Measurements from ENCODE around the gene ERG.

Gene ERG

DNA sequence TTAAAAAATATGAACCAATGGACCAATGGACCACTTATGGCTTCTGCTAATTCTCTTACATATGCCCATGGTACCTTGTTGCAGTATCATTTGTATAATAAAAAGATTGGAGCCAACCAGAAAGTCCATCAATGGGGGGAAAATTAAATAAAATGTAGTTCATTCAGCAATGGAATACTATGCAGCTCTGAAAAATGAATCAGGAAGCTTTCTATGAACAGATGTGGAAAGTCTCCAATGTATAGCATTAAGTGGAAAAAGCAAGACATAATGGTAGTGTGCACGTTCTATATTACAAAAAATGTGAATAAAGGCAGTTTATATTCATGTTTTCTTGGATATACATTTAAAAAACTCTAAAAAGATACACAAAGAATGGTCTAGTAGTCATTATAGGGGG, 140.2 kb downstream of the ERG start:
- DNase-seq (ENCODE audit: low read depth), result no peak

- no peak for DNase-seq (ENCODE audit: low read depth)
Measured at GRCh38 chr21:38356883-38357625, 141.2 kb downstream of the ERG start.

GRCh38 chr21:38355992-38356781, 142.1 kb downstream of the ERG start:
- peak; percentile 30 for DNase-seq (ENCODE audit: low read depth)

DNA sequence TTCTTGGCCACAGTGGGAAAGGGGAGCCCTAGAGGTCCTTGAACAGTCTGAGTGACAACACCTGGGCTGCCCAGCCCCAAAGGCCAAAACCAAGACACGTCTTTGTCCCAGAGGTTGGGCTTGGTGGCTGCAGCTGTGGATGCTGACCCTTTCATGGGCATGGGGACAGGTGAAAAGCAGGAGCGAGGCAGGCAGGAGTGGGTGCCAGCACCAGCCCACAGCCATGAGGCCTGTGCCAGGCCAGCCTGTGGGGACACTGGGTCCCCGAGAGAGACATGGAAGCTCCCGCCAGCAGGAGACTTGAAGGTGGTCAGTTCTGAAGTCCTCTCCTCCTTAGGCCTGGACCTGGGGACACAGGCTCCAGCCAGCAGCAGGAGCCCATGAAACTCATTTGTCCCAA, 142.9 kb downstream of the ERG start:
- DNase-seq (ENCODE audit: low read depth), result no peak

DNA sequence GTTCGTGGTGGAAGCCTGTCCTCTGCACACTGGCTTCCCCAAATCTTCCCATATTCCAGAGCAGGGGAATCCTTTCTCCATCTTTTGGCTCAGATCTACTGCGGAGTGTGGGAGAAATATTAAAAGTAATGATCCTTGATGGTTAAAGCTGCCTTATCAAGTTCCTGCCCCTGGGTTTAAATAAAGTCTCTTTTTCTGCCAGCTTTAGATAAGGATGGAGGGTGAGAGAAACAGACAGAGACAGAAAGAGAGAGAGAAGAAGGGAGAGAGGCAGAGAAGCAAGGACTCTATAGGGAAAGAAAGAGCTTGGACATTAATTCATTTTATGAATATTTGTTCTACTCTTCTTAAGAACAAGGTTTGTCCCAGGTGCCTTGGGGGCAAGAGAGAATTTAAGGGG, 143.5 kb downstream of the ERG start:
- no peak for DNase-seq (ENCODE audit: low read depth)

DNA sequence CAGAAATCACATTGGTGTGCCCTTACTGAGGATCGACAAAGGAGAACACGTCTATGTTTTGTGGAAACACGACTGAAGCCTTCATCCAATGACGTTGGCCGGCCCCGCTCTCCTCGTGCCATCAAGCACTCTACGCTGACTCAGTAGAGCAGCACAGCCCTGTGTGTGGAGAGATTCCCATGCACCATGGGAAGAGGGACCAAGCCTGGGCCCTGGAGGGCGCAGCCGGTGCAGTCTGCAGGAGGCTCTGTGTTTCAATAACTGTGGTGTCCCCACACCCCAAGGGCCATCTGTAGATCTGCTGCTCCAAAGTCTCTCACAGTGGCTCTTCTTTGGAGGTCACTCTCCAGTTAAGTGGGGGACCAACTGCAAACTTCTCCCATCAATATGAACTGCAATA, 144.0 kb downstream of the ERG start:
- DNase-seq (ENCODE audit: low read depth), result no peak

DNA sequence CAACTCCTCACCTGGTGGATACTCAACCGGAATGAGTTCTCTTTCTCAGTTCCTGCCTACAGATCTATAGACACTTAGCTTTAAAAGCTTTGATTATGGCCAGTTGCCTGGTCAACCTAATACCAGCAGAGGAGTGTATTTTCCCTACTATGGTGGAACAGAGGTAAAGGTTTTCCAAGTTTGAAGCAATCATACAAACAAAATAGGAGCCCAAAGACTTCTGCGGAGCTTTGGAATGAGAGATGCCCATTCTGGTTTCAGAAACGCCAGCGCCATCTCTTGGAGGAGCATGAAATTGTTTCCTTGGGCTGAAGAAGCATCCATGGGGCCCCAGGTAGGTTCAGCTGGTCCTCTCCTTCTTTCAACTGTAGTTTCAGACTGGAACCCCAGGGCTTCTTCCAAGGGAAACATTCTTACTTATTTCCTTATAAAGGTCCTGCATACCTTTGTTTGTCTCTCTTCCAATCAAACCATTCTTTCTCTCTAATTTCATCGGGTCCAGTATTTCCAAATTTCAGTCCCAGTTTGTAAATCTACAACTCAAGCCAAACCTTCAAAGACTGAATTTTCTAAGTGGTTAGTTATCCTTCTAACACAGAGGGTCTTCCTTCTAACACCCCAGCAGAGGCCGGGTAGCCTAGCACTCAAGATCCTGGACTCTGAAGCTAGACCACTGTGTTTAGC, 145.6 kb downstream of the ERG start:
- DNase-seq (ENCODE audit: low read depth), result no peak

- no peak for DNase-seq (ENCODE audit: low read depth)
Measured at GRCh38 chr21:38351961-38352521, 146.2 kb downstream of the ERG start.

DNA sequence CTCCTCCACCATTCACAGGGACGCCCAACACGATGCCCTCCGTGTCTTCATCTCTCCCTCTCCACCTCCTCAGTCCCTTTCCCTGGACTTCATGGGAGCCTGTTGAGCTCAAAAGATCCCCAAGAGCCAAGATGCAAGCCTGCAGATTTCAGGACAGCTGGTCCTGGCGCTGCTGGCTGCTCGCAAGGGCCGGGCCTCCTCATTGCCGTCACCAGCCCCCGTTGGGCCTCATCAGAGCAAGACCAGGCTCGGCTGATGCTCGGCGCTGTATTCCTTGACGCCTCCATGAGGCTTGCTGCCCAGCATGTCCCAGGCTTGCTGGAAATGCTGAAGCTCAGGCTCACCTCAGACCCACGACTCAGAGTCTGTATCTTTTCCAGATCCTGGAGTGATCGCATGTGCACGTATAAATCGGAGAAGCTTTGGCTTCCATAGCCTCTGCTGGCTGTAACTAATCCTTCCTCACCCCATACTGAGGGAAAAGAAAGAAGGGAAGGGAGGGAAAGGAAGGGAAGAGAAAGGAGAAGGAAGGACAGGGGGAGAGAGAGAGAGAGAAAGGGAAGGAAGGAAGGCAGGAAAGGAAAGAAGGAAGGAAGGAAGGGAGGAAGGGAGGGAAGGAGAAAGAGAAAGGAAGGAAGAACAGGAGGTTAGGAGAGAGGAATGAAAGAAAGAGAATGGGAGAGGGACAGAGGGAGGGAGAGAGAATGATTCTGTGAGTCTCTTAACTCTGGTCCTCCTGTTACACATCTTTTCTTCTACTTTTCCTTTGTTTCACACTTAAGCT, 146.9 kb downstream of the ERG start:
- DNase-seq (ENCODE audit: low read depth), result no peak

GRCh38 chr21:38350684-38351083, 147.6 kb downstream of the ERG start:
- DNase-seq (ENCODE audit: low read depth), result no peak

DNA sequence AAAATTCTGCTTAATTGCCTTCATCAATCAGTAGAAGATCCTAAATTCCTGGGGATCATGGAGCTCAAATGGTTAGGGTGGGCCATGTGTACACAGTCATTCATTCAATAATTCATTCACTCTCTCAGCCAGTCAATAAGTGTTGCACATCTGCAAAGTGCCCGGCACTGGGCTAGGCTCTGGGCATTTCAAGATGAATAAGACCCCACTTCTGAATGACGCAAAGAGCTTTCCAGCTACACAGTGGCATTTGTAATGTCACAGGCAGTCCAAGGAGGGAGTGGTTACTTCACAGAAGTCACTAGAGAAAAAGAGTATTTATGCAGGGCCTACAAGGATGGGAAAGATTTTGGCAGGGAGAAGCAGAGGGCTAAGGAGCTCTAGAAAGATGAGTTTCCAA, 148.3 kb downstream of the ERG start:
- DNase-seq (ENCODE audit: low read depth), result no peak

GRCh38 chr21:38349111-38349746, 149.0 kb downstream of the ERG start:
- no peak for DNase-seq (ENCODE audit: low read depth)

- DNase-seq (ENCODE audit: low read depth), result no peak
Measured at GRCh38 chr21:38346286-38346685, 152.0 kb downstream of the ERG start.

- no peak for DNase-seq (ENCODE audit: low read depth)
Measured at GRCh38 chr21:38343691-38344090, 154.6 kb downstream of the ERG start.

- no peak for DNase-seq (ENCODE audit: low read depth)
Measured at GRCh38 chr21:38342739-38343138, 155.5 kb downstream of the ERG start.

DNA sequence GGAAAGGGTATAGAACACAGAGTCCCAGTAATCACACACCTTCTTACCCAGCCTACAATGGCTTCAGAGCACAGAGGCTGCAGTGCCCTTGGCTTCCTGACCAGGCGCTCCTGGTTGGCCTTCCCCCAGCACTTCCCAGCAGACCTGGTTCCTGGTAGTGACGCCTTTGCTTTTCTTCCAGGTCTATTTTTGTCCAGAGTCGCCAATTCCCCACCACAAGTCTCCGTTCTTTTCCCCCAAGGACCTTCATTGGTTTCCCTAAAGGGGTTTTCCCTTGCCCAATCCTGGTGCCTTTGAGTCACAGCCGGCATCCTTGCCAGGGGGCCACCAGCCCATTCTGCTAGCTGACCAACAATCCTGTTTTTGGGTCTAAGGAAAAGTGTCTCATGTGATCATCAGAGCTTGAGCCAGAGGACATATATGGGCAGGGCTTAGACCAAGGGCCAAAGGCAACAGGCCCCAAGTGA, 156.7 kb downstream of the ERG start:
- no peak for DNase-seq (ENCODE audit: low read depth)

- DNase-seq (ENCODE audit: low read depth), result no peak
Measured at GRCh38 chr21:38340131-38340530, 158.1 kb downstream of the ERG start.

DNA sequence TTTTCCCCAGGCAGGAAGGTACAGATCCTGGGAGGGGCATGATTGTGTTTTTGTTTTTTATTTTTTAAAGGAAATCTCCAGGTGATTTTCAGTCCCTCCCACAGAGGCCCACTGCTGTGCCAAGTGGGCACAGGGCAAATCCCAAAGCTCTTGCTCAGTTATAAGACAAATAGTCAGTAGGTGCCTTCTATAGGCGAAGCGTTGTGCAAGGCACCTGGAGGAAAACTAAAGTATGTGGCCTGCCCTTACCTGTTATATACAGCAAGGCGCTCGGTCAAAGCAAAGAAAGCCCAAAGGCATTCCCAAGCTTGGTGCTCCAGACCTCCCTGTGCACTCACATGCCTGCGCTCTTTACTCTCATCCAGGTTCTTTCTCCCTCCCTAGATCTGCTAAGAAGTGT, 160.5 kb downstream of the ERG start:
- DNase-seq (ENCODE audit: low read depth), result no peak

DNA sequence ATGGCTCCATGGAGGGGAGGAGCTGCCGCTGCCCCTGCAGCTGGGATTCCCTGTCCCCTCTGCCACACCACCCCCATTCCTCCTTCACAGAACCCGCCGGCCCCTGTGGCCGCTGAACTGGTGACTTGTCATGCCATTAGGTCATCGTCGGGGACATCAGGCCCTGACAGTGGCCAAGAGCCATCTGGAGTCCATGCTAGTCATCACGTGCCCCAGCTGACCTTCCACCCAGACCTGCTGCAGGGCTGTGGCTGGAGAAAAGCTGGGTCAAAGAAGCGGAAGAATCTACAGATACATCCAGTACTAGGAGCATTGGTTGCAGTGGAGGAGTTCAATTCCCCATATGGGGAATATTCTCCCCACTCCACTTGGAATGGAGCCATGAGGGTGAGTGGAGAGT, 163.4 kb downstream of the ERG start:
- DNase-seq (ENCODE audit: low read depth), result no peak

GRCh38 chr21:38333301-38334272, 164.7 kb downstream of the ERG start:
- DNase-seq (ENCODE audit: low read depth), result no peak

All from activated T-helper 1 cell treated with Interleukin-2 at 50 U/mL for 16 hours (primary cell).